Left ventricle myocardium superior (tissue), 1 donor: ENCODE results near the gene THYN1. TPM values are rescaled to one million over a fixed set of nuclear protein-coding genes. Genes with fewer than 3 reads are reported as not detected.
"Not testable (repeated sequence)": the region's sequence is repeated elsewhere in the genome, so short reads cannot be mapped to it uniquely, and the experiment has no call there.

Experiments used
- ATAC-seq: fragments of 200-7000 bp; cut with Tn5 transposase; one replicate; pipeline ENCODE4 v1.9.1; 2020; ENCODE audit warnings: mild to moderate bottlenecking, moderate library complexity
- DNase-seq: peaks from one replicate; pipeline ENCODE4 v3.0.0-alpha.2; 2020
- intact Hi-C: fragments of 100-400 bp; cut with micrococcal nuclease; formaldehyde crosslinking; loops from one replicate; pipeline ENCODE4 v1.11.0; 2022
- total RNA-seq: library from RNA; stranded (reverse); fragmentation: NEBNext Ultra II Directional; extraction: Animal tissue kit (Norgen Biotek cat#: 25700); gene quantifications from one replicate; pipeline ENCODE4 v1.2.1, GENCODE V29; 2021
- donor health status: DM: no; HTN: yes; CAD: no; lungs with severe emphysema.

The THYN1 gene
- total RNA-seq, 1 donor from 2014 or later, result 39.5 TPM

- DNase-seq, ATAC-seq, intact Hi-C loops: not testable (repeated sequence)
These were observed 2.0 kb upstream of the THYN1 start for GRCh38 chr11:134255184-134255561.

DNA sequence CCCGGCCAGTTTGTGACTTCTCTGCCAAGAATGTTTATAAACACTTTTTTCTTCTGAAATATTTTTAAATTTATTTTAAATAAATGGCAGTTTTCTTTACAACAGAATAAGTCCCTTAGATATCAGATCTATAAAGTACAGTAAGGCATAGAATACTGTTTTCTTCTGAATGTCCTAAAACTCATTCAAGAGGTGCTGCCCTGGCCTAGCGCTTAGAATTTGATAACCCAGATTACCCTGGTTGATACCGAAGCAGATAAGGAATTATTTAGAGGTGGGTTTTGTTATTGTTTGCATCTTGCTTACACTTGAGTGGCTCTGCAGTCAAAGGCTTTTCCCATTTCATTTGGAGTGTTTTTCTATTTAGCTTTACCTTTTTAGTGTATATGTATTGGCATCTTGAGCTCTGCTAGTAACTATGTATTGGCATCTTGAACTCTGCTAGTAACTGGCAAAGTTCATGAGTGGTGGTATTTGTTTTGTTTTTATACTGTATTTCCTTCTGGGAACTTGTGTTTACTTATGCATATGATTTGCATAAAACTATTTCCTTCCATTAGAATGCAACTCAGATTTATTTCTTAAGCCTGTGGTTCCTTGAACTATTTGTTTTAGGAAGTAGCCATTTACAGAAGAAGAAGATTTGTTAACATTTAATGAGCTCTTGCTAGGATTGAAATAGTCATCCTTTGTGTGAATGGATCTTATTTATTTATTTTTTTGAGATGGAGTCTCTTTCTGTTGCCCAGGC is 1.5 kb upstream of the THYN1 start:
- intact Hi-C loops, result no loop called here
- no peak for DNase-seq
- ATAC-seq, result no peak

- DNase-seq (no peak), ATAC-seq (peak; percentile 40)
- intact Hi-C loops, result no loop called here
These were observed 585 bp downstream of the THYN1 start for GRCh38 chr11:134252346-134253187.

DNA sequence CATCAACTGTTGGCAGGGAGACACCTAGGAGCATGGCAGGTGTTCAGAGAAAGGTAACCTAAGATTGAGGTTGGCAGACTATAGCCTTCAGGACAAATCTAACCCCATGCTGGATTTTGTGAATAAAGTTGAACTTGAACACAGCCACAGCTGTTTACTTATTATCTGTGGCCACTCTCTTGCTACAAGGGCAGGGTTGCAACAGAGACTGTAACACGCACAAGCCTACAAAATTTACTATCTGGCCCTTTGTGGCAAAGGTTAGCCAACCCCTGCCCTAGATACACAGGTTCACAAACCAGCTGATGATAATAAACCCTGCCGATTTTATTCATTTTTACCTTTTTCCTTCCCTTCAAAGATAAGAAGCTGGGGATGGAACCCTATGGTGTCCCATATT is 2.5 kb downstream of the THYN1 start:
- ATAC-seq (no peak), DNase-seq (no peak)
- intact Hi-C loops, result no loop called here

- intact Hi-C loops, result no loop called here
- DNase-seq, result no peak
- no peak for ATAC-seq
These were observed 2.9 kb downstream of the THYN1 start for GRCh38 chr11:134250246-134250645.

DNA sequence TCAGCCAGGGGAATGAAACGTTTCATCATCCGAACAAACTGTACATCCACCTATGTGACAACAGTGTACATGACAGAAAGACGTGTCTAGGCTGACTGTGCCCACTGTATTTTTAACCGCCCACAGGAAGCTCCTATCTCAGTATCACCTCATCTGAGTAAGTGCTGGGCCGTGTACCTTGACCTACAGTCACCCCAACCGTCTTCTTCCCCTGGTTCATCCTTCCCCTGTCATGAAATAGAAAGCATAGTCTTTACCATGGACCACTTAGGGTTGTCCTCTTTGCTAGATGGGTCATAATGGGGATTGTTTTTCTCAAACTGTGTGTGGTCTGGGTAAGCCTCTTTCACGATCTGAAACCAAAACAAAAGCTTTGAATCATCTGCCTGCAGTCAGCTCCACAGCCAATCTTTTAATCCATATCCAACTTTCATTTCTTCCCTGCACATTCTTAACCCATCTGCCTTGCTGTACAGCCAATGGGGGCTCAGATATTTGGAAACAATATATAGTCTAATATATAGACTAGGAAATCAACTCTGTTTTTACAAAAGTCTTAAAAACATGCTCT is 4.2 kb downstream of the THYN1 start:
- no peak for ATAC-seq
- no peak for DNase-seq
- intact Hi-C loops, result no loop called here

- intact Hi-C loops, result no loop called here
- no peak for ATAC-seq
- no peak for DNase-seq
These were observed 6.5 kb downstream of the THYN1 start for GRCh38 chr11:134246678-134247077.

- no peak for ATAC-seq
- no peak for DNase-seq
- intact Hi-C loops, result no loop called here
These were observed 7.1 kb downstream of the THYN1 start for GRCh38 chr11:134246100-134246499.

DNA sequence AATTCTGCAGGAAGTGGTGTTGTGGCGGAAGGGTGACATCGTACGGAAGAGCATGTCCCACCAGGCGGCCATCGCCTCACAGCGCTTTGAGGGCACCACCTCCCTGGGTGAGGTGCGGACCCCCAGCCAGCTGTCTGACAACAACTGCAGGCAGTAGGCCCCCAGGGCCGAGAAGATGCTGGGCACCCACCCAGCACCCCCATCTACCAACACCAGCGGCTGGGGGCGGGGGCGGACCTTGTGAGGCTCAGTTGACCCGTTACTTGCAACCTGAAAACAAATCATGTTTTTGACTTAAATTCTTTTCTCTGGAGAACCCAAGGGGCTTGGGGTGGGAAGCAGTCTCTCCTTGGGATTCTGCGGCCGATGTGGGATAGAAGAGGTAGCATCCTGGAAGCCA is 7.7 kb downstream of the THYN1 start:
- intact Hi-C loops, result no loop called here
- DNase-seq, result no peak
- ATAC-seq, result no peak

DNA sequence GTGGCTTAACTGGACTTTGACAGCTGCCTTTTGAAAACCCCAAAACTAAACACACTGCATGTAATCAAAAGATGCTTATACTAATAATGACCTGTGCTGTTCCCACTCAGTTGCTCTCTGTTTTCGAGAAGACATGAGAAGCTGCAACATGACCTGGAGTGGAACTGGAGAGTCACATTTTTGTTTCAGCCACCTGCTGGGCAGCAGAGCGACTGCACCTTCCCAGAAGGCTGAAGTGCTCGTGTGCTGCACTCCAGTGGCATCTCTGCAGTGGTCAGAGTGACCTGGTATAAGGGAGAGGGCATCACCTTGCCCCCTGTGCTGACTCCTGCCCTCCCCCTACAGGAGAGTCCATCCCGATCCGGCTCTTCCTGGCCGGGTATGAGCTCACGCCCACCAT is 8.6 kb downstream of the THYN1 start:
- ATAC-seq (peak; percentile 25), DNase-seq (no peak)
- intact Hi-C loops, result no loop called here

GRCh38 chr11:134243913-134244312 is 9.2 kb downstream of the THYN1 start:
- intact Hi-C loops, result no loop called here
- no peak for DNase-seq
- ATAC-seq, result no peak

DNA sequence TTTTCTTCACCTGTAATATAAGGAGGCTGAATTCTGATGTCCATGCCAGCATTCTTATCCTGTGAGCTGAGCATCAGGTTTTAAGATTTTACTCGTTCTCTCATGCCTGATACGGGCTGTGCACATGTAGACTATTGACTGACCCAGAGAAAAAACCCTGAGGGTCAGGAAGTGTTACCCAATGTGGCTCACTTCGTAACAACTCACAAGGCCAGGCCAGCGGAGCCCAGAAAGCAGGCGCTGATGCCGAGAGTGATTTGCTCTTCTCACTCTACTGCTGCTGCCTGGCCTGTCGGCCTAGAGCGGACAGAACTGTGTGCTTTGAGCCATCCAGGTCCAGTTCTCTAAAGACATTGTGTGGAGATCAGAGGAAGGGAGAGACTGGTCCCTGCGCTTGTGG is 10.8 kb downstream of the THYN1 start:
- ATAC-seq, result no peak
- intact Hi-C loops, result no loop called here
- DNase-seq, result no peak

DNA sequence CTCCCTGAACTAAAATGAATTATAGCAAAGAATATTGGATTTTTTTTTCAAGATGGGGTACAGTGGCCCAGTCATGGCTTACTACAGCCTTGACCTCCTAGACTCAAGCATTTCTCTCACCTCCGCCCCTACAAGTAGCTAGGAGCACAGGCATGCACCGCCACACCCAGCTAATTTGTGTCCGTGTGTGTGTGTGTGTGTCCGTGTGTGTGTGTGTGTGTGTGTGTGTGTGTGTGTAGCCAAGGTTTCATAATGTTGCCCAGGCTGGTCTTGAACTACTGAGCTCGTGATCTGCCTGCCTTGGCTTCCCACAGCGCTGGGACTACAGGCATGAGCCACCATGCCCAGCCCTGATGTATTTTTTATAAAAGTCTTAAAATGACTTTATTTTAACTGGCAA is 12.6 kb downstream of the THYN1 start:
- intact Hi-C loops, result no loop called here
- DNase-seq, result no peak
- no peak for ATAC-seq

DNA sequence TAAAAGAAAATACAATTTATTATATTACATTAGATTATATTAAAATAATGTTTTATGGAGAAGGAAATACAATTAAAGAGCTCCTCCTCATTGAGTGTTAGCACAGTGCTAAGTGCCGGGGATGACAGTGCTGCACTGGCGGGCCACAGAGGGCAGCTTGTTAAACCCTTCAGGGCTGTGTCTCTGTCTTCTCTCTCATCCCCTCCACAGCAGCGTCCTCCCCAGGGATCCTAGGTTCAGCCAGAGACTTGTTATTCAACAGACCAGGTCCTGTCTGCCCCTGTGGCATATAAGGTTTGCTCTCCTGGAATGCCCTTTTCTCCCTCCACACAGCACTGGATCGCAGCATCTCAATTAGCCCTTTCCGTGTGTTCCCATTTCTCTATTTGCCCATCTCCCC is 14.2 kb downstream of the THYN1 start:
- DNase-seq (no peak), ATAC-seq (no peak)
- intact Hi-C loops, result no loop called here

GRCh38 chr11:134237557-134237922 is 15.6 kb downstream of the THYN1 start:
- ATAC-seq (no peak), DNase-seq (no peak)
- intact Hi-C loops, result no loop called here

GRCh38 chr11:134236834-134237556 is 16.2 kb downstream of the THYN1 start:
- intact Hi-C loops, result no loop called here
- DNase-seq, result no peak
- no peak for ATAC-seq

GRCh38 chr11:134235399-134235798 is 17.8 kb downstream of the THYN1 start:
- intact Hi-C loops, result no loop called here
- ATAC-seq, result peak; percentile 72

GRCh38 chr11:134233729-134234179 is 19.4 kb downstream of the THYN1 start:
- intact Hi-C loops, result no loop called here
- ATAC-seq (peak; percentile 30), DNase-seq (no peak)

More at GRCh38 chr11:134235399-134235798, 17.8 kb downstream of the THYN1 start:
- DNase-seq, result peak; percentile 52

GRCh38 chr11:134231958-134232659 is 21.0 kb downstream of the THYN1 start:
- DNase-seq (no peak), ATAC-seq (no peak)
- intact Hi-C loops, result no loop called here
